ENCODE results near the gene MYZAP. TPM values are rescaled to one million over a fixed set of nuclear protein-coding genes. Genes with fewer than 3 reads are reported as not detected.

The MYZAP gene
- total and polyA plus RNA-seq, 10 of the 15 experiments (the other 5 are each of a cell fraction or from before 2014, with no cell fraction given) = not detected

DNA sequence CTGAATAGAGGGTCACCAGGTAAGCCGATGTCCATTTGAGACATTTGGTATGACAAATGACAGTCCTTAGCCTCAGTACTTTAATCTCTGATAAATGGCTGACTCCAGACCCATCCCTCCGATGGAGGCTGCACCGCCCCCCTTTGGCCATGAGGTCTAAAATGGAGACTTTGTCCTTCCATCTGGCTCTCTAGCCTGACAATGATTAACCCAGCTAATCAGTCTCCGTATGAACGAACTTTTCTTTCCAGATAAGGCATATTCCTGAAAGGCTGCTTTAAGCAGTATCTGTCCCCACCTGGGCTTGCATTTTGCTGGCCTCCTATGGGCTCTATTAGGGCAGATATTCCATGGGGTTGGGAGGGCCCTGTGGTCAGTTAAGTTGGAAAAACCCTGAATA is 10.8 kb upstream of the MYZAP start (continued):
- TF ChIP-seq E2F4 (IDR thresholded peaks at IDR 0.05; ENCODE audit: low read depth, low read length) (no peak), POU2F2 (IDR thresholded peaks at IDR 0.05; ENCODE audit: borderline replicate concordance, low read depth, low read length) (no peak), BRCA1 (IDR thresholded peaks at IDR 0.05; ENCODE audit: low read depth, low read length) (no peak), RELA (IDR thresholded peaks at IDR 0.05; ENCODE audit: borderline replicate concordance, partially characterized antibody) (no peak), NR2C1 (IDR thresholded peaks at IDR 0.05) (no peak), ETV6 (conservative IDR thresholded peaks at IDR 0.05 in 1 of 2, IDR thresholded peaks at IDR 0.05 in 1 of 2; ENCODE audit: borderline replicate concordance in 1 of 2, low read depth in 1 of 2) (no peak), ESRRA (IDR thresholded peaks at IDR 0.05; ENCODE audit: low read length) (no peak), CBX3 (IDR thresholded peaks at IDR 0.05; ENCODE audit: borderline replicate concordance, low read depth) (no peak), ZNF24 (IDR thresholded peaks at IDR 0.05) (no peak), ZZZ3 (IDR thresholded peaks at IDR 0.05; ENCODE audit: control insufficient read depth, insufficient read length, low read depth) (no peak), CHD1 (IDR thresholded peaks at IDR 0.05; ENCODE audit: low read depth, low read length) (no peak)
- TF ChIP-seq, protein P1, sequence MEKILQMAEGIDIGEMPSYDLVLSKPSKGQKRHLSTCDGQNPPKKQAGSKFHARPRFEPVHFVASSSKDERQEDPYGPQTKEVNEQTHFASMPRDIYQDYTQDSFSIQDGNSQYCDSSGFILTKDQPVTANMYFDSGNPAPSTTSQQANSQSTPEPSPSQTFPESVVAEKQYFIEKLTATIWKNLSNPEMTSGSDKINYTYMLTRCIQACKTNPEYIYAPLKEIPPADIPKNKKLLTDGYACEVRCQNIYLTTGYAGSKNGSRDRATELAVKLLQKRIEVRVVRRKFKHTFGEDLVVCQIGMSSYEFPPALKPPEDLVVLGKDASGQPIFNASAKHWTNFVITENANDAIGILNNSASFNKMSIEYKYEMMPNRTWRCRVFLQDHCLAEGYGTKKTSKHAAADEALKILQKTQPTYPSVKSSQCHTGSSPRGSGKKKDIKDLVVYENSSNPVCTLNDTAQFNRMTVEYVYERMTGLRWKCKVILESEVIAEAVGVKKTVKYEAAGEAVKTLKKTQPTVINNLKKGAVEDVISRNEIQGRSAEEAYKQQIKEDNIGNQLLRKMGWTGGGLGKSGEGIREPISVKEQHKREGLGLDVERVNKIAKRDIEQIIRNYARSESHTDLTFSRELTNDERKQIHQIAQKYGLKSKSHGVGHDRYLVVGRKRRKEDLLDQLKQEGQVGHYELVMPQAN (conservative IDR thresholded peaks at IDR 0.05) = no peak

Measured in GM12878 (cell line).